Frontal cortex (tissue), 4 donors: ENCODE measurements around the gene TACC2. TPM values are rescaled to one million over a fixed set of nuclear protein-coding genes. Genes with fewer than 3 reads are reported as not detected.
"Not testable (repeated sequence)": the region's sequence is repeated elsewhere in the genome, so short reads cannot be mapped to it uniquely, and the experiment has no call there.

Experiments
- DNase-seq, 2 donors: peaks; one replicate each; pipeline ENCODE4 v3.0.0; 2012; ENCODE audit warnings: low spot score in 2 of 2
- FAIRE-seq: peaks from 2 replicates; lab custom pipeline; 2012; peaks lifted over from hg19 to GRCh38; lab: Jason Lieb, UNC
- total RNA-seq: library from RNA; depleted of rRNA; stranded (reverse); fragments of >200 nt; gene quantifications from one replicate; pipeline ENCODE4 v1.2.3, GENCODE V29; 2014
- donor health status: control.
- donor health status: control.
- donor health status: control.

The TACC2 gene
- 14.7 TPM for total RNA-seq

- DNase-seq (no peak), FAIRE-seq (no peak)
Measured at GRCh38 chr10:121988361-121989324, at the start of gene TACC2. Gene TACC2 (plus strand): TSS chr10:121989163. CDS start chr10:122021982, 32,819 bp downstream.

GRCh38 chr10:121941532-121941931 is 47.4 kb upstream of the TACC2 start:
- FAIRE-seq (no peak), DNase-seq (no peak)

GRCh38 chr10:121942749-121943416 is 46.1 kb upstream of the TACC2 start:
- FAIRE-seq (no peak), DNase-seq (peak in 1 of 2 donors; percentile 14)

GRCh38 chr10:121947343-121948330 is 41.3 kb upstream of the TACC2 start:
- DNase-seq (no peak), FAIRE-seq (no peak)

GRCh38 chr10:121949049-121949448 is 39.9 kb upstream of the TACC2 start:
- DNase-seq (no peak), FAIRE-seq (no peak)

GRCh38 chr10:121949451-121949850 is 39.5 kb upstream of the TACC2 start:
- DNase-seq (no peak), FAIRE-seq (no peak)

GRCh38 chr10:121952226-121952625 is 36.7 kb upstream of the TACC2 start:
- DNase-seq, result no peak
- FAIRE-seq, result no peak

GRCh38 chr10:121956111-121957061 is 32.6 kb upstream of the TACC2 start:
- DNase-seq (no peak), FAIRE-seq (no peak)

GRCh38 chr10:121959671-121960070 is 29.3 kb upstream of the TACC2 start:
- DNase-seq (no peak), FAIRE-seq (no peak)

- DNase-seq (no peak), FAIRE-seq (no peak)
Measured at GRCh38 chr10:121961456-121961855, 27.5 kb upstream of the TACC2 start.

- DNase-seq (no peak), FAIRE-seq (no peak)
Measured at GRCh38 chr10:121965996-121966395, 23.0 kb upstream of the TACC2 start.

- DNase-seq, FAIRE-seq: not testable (repeated sequence)
Measured at GRCh38 chr10:121969086-121969485, 19.9 kb upstream of the TACC2 start.

- FAIRE-seq (no peak), DNase-seq (no peak)
Measured at GRCh38 chr10:121974019-121974534, 14.9 kb upstream of the TACC2 start.

GRCh38 chr10:121974535-121975294 is 14.2 kb upstream of the TACC2 start, which contains the start of gene NSMCE4A:
Gene NSMCE4A (minus strand): TSS chr10:121975217. CDS start chr10:121975165, 52 bp downstream.
- FAIRE-seq, result no peak

GRCh38 chr10:121975295-121976086 is 13.5 kb upstream of the TACC2 start:
- FAIRE-seq (no peak), DNase-seq (peak in 1 of 2 donors; percentile 26)

More at GRCh38 chr10:121974535-121975294, 14.2 kb upstream of the TACC2 start, which contains the start of gene NSMCE4A:
- peak; percentile 87 to 88 for DNase-seq

GRCh38 chr10:121976607-121977006 is 12.4 kb upstream of the TACC2 start:
- DNase-seq (peak in 1 of 2 donors; percentile 29), FAIRE-seq (no peak)

GRCh38 chr10:121978511-121978910 is 10.5 kb upstream of the TACC2 start:
- FAIRE-seq (no peak), DNase-seq (no peak)
